Lower leg skin (tissue), 4 donors: ENCODE data around the gene MAP1LC3B. TPM values are rescaled to one million over a fixed set of nuclear protein-coding genes. Genes with fewer than 3 reads are reported as not detected.
A peak's percentile ranks its signal among the peaks of the same experiment; 100 is the strongest.

Experiments
- DNase-seq, 2 donors: peaks; one replicate each; pipeline ENCODE4 v3.0.0-alpha.2; 2019; ENCODE audit warnings: low spot score in 2 of 2
- H3K4me3 ChIP-seq: fragments of 200-600 bp; sonication (generic); 2 replicates; pipeline ENCODE4 v1.5.1; 2017; ENCODE audit warnings: mild to moderate bottlenecking, low read depth; ENCODE audit not compliant: poor library complexity, severe bottlenecking
- CTCF ChIP-seq, 3 donors: fragments of 450-650 bp; IDR thresholded peaks; one replicate each; pipeline ENCODE4 v1.5.1; 2016; ENCODE audit warnings: antibody characterized with exemption in 3 of 3, mild to moderate bottlenecking in 3 of 3, moderate library complexity in 2 of 3
- POLR2A ChIP-seq, 2 donors: fragments of 450-650 bp; IDR thresholded peaks; one replicate each; pipeline ENCODE4 v1.6.1; 2016 to 2017; ENCODE audit warnings: antibody characterized with exemption in 2 of 2, mild to moderate bottlenecking in 1 of 2, moderate library complexity in 1 of 2
- WGBS, 2 donors: methylation state at CpG; one replicate each; pipeline ENCODE4 v1.1.5; 2018; 5-methylcytosine and 5-hydroxymethylcytosine counted together
- intact Hi-C: fragments of 100-400 bp; cut with DNase I; formaldehyde crosslinking; loops from one replicate; pipeline ENCODE4 v1.15.0; 2023; ENCODE audit warnings: low total_unique reads
- total RNA-seq, 4 donors: library from RNA; depleted of rRNA; stranded (reverse); fragments of >200 nt; gene quantifications; one replicate each; pipeline ENCODE4 v1.1.0, GENCODE V29; 2016

The MAP1LC3B gene
- total RNA-seq = 10 to 100 TPM; 73.8 to 76.4 (median 74.5) TPM

- no peak for TF ChIP-seq CTCF (IDR thresholded peaks at IDR 0.05)
- peak in 1 of 2 donors; percentile 94 for TF ChIP-seq POLR2A (IDR thresholded peaks at IDR 0.05)
- WGBS, 2 donors = 1 to 2% methylated on average over 49 to 61 of the region's 113 CpGs
- peak within 1 kb of the TSS; percentile 81 for H3K4me3 ChIP-seq
- intact Hi-C loops = no loop called here
- DNase-seq = peak; percentile 95 to 99
These were observed at the start of gene MAP1LC3B for GRCh38 chr16:87391950-87392820. Gene MAP1LC3B (plus strand): TSS chr16:87392336. CDS start chr16:87392428, 92 bp downstream.

GRCh38 chr16:87342504-87342903 lies 49.6 kb upstream of the MAP1LC3B start:
- intact Hi-C loops = no loop called here
- 95% methylated on average over 20 of the region's 20 CpGs for WGBS, 2 donors
- H3K4me3 ChIP-seq = no peak overlapping the region
- no peak for DNase-seq
- TF ChIP-seq POLR2A (IDR thresholded peaks at IDR 0.05) (no peak), CTCF (IDR thresholded peaks at IDR 0.05) (no peak)

- intact Hi-C loops = no loop called here
- TF ChIP-seq POLR2A (IDR thresholded peaks at IDR 0.05) (no peak), CTCF (IDR thresholded peaks at IDR 0.05) (no peak)
- DNase-seq = no peak
- WGBS, 2 donors = 82 to 88% methylated on average over 23 to 26 of the region's 26 CpGs
- no peak overlapping the region for H3K4me3 ChIP-seq
These were observed 49.0 kb upstream of the MAP1LC3B start for GRCh38 chr16:87342978-87343752.

GRCh38 chr16:87343753-87344050 lies 48.4 kb upstream of the MAP1LC3B start:
- whole genome bisulfite sequencing, 2 donors = 88 to 90% methylated on average over 11 of the region's 11 CpGs
- no peak for DNase-seq
- no peak for TF ChIP-seq CTCF (IDR thresholded peaks at IDR 0.05)
- TF ChIP-seq POLR2A (IDR thresholded peaks at IDR 0.05) = no peak
- intact Hi-C loops = no loop called here
- H3K4me3 ChIP-seq = no peak overlapping the region

GRCh38 chr16:87344165-87344930 lies 47.8 kb upstream of the MAP1LC3B start:
- no peak overlapping the region for H3K4me3 ChIP-seq
- DNase-seq = no peak
- TF ChIP-seq POLR2A (IDR thresholded peaks at IDR 0.05) = no peak
- TF ChIP-seq CTCF (IDR thresholded peaks at IDR 0.05) = no peak
- WGBS, 2 donors = 76 to 88% methylated on average over 34 of the region's 34 CpGs
- intact Hi-C loops = no loop called here
